DMS153 treated with DMSO at 0.1 percent for 48 hours (cell line): ENCODE results near the gene GTF2F2.
A peak's percentile ranks its signal among the peaks of the same experiment; 100 is the strongest.
"Not testable (repeated sequence)": the region's sequence is repeated elsewhere in the genome, so short reads cannot be mapped to it uniquely, and the experiment has no call there.

ENCODE experiments used
- DNase-seq: peaks from one replicate; lab custom pipeline; 2025; ENCODE audit not compliant: unreplicated experiment; lab: John Stamatoyannopoulos, UW

Gene GTF2F2

GRCh38 chr13:45244736-45245135, 124.4 kb downstream of the GTF2F2 start:
- DNase-seq: not testable (repeated sequence)

GRCh38 chr13:45249662-45250061, 129.4 kb downstream of the GTF2F2 start:
- no peak for DNase-seq

GRCh38 chr13:45254396-45254795, 134.1 kb downstream of the GTF2F2 start:
- DNase-seq: no peak

DNA sequence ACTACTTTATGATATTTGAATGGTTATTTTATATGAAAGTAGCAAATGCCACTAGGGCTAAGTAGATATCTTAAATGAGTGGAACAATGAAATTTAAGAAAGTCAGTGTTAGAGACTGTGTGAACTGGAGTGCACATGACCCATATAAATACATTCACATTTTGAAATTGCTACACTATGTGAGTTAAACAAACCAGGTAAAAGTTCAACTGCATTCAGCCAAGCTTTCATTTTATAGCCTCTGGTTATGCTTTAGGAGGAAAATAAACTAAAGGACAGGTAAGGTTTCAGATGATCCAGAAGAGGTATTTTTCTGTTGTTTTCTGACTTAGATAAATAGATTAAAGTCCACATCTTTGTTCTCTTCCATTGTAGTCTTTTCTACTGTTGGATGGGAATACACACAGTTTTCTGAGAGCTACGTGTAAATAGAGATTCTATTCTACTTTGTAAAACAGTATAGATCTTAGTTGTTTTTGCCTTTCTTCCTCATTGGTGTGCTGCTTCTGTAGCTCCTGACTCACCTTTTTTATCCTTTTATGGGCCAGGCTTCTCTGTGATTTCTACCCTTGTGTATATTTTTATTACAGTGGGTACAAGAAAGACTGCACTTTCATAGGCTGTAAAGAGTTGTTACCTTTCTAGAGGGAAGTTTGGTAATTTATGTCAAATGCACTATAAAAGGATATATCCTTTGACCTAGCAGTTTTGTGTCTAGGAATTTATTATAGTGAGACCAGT, 135.1 kb downstream of the GTF2F2 start:
- no peak for DNase-seq

DNA sequence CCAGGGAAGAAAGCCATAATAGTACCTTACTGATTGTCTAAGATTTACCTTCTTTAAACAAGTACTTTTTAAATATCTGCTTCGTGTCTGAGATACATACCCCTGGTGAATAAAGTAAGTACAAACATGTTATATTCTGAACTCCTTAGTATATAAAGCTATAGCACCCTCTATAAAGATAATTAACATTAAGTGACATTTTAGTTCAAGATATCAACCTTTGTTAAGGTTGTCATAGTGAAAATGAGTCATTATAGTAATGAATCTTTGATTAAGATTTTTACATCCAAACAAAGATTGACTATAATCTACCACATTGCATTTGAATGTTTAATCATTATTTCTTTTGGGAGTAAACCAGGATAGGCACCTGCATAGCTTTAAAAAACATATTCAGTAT, 135.9 kb downstream of the GTF2F2 start:
- no peak for DNase-seq

- DNase-seq: no peak
Observed at GRCh38 chr13:45257638-45258333, 137.5 kb downstream of the GTF2F2 start.

DNA sequence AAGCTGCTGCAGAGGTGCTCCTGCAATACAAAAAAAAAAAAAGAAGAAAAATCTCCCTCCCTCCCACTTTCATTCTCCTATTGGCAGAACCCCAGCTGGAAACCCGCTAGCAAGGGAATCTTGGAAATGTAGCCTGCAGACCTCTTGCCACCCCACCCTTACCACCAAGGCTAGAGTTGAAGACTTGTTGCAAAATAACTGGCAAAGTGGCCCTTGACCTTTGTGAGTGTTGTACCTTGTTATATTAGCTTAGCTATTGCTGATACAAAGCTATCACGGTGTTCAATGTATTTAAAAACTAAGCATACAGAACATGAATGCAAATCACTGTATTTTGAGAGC, 138.0 kb downstream of the GTF2F2 start:
- no peak for DNase-seq

GRCh38 chr13:45267215-45267614, 146.9 kb downstream of the GTF2F2 start:
- DNase-seq: no peak

DNA sequence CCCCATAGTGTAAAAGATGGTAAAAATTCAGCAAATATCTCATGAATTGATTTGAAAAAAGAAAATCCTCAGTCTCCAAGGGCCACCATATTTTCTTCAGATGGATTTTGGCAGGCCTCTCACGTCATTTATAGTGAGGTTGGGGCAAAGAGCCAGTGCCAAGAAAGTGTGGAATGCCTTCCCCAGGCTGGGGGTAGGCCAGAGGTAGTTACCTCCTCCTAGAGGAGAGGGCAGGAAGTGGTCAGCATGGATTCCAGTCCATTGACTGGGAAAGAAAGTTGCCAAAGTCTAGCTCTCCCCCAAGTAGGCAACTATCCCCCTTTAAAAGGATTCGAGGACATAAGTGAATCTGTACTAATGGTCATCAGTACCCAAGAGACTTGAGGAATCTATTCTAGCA, 148.9 kb downstream of the GTF2F2 start:
- DNase-seq: no peak

DNA sequence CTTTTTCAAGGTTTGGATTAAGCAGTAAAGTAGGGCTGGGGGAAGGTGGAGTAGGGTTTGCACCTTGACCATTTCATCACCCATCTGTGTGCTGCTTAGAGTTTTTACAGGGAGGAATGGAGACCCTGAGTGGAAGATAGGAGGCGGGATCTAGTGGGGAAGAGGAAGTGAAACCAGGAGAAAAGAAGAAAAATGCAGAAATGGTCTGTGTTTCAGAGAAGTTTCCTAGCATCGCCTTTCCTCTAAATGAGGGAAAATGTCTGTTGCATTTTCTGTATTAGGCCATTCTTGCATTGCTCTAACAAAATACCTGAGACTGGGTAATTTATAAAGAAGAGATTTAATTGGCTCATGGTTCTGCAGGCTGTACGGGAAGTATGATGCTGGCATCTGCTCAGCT, 156.6 kb downstream of the GTF2F2 start:
- DNase-seq: no peak

- no peak for DNase-seq
Observed at GRCh38 chr13:45278096-45278645, 157.9 kb downstream of the GTF2F2 start.

DNA sequence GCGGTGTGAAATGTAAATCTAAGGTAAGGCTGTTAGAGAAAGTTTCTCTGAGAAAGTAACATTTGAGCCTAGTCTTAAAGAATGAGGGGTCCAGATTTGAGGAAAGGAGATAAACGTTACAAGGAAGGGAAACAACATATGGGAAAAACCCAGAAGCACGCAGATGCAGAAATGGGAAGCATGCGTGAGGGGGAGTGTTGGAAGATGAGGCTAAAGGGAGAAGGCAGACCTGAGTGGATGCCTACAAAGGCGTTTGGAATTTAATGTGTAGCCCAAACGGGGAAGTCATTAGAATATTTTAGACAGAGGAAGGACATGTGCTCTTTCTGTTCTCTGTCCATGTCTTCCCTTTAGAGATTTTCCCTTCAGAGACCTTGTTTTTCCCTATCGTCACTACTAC, 159.7 kb downstream of the GTF2F2 start:
- DNase-seq: no peak

DNA sequence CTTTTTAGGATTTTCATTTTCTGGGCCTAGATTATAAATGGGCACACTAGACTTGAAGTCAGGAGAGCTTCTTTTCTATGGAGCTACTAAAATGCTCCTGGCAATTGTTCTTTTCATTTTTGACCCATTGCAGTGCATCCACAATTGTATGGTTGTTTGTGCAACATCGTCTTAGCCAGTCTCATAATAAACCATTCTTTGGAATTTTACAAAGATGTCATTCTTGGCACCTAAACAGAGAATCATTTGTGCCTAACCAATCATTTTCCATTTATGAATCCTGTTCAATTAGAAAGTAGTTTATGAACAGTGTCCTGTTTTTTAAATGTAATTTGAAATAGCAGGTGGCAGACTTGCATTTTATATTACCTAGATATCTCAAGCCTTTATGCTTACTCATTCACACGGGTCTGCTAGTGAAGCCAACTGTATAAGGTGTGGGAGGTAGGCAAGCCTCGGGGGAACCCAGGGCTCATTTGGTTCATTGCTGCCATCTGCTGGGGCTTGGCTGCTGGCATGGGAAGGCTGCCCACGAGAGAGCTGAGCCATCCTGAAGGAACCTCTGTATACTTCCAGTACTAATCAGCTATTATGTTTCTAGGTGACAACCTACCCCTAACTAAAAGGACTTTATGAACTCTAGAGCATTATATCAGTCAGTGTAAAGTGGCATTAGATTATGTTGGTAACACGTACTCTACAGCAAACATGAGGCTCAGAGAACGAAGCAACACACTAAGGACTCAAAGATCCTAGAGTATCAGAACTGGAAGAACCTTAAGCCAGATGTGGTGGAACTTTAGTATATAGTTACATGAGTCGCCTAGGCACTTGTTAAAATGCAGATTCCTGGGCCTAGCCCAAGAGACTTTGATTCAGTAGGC, 160.7 kb downstream of the GTF2F2 start:
- peak; percentile 73 for DNase-seq

DNA sequence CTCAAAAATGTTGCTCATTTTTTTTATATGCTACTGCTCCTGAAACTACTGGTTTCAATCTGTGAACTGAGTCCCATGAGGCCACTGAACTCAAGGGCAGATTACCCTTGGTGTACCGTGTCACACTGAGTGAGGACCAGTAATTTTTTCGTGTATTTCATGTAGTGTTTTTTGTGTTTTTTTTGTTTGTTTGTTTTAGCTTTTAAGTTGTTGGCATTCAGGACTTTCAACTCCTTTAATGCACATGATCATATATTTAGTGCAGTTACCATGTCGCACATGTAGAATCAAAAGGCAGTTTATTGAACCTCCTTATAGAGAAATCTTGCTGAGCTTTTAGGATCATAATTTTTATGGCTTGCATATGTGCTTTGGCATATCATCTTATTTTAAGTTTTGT, 162.7 kb downstream of the GTF2F2 start:
- no peak for DNase-seq

DNA sequence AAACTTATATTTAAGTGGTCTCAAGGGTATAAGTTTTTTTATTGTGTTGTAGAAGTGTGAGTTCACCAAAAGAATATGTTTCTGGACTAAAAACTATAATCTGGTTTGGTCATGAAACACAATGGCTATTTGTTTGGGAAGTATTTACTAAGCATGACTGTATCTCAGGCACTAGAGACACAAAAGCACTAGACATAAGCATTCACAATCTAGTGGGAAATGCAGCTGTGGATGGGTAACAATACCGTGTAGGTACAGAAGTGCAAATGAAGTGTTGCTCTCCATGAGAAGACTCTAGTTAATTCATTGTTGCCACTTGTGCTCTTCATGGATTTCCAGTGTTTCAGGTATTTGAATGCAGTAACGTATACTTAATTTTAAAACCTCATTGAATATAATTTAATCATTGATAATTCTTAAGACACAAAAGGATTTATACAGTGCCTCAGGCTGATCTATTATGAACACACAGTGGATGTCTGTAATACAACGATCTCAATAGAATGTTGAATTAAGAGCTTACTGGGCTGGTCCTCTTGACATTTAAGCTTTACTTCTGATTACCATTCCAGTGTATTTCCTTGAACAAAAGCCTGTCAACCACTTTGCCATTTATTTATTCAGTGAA, 169.7 kb downstream of the GTF2F2 start:
- DNase-seq: peak; percentile 40

DNA sequence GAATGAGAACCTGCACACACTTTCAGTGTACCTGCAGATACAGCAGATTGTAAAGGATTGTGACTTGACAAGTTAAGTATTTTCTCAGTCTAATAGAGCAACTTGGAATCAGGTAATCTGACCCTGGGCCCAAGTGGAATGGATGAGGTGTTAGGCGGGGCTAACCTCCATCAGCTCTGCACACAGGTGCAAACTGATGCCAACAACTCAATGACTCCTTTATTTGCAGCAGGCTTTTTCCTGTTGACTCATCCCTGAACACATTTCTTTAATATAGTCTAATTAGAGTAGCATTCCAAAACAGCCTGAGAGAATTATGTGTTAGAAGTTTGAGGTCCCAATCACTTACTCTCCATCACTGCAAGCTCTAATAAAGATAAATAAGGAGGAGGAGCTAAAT, 171.9 kb downstream of the GTF2F2 start:
- no peak for DNase-seq

DNA sequence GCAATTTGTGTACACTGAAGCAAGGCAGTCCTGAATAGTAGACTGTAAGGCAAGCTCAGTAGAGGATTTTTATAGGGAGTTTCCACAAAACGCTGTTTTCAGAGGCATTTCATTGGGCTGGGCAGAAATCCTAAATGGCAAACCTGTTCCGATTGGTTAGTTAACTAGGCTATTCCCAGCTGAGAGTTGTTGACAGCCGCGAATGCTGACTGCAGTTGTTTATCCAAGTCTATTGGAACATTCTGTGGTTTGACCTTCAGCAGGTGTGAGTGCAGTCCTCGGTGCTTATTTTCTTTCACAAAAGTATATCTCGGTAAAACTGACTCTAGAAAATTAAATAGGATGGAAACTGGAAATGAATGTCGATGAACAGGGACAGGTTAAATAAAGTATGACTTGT, 175.2 kb downstream of the GTF2F2 start:
- no peak for DNase-seq

DNA sequence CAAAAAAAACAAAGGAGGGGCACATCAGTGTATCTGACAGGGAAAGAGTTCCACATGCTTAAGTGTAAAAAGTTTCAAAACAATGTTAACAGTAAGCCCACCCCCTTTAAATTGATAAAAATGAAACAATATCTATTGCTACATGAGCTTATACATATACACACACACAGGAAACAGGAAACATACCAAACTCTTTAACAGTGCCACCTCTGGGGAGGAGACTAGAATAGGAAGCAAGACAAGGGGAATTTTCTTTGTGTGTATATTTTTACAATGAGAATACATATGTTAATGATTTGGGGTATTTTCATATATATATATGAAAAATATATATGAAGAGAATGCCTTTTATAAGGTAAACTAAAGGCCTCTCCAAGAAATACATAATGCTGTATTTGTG, 175.9 kb downstream of the GTF2F2 start:
- no peak for DNase-seq

GRCh38 chr13:45297456-45298205, 177.3 kb downstream of the GTF2F2 start:
- no peak for DNase-seq

- DNase-seq: no peak
Observed at GRCh38 chr13:45298206-45298505, 177.8 kb downstream of the GTF2F2 start.

- not testable (repeated sequence) for DNase-seq
Observed at GRCh38 chr13:45298550-45298949, 178.2 kb downstream of the GTF2F2 start.
